AG09309 (cell line): ENCODE data around the gene SCYGR8.

Source experiments
- DNase-seq: peaks from one replicate; pipeline ENCODE4 v3.0.0-alpha.2; 2010; ENCODE audit warnings: low read depth
- H3K4me3 ChIP-seq: 2 replicates; pipeline ENCODE4 v1.5.1; 2011; ENCODE audit warnings: mild to moderate bottlenecking, low read depth, low read length, moderate library complexity; ENCODE audit not compliant: control insufficient read depth
- TF ChIP-seq, protein P1 (sequence below): IDR thresholded peaks from 2 replicates; pipeline ENCODE4 v1.5.1; 2011; ENCODE audit warnings: mild to moderate bottlenecking, low read depth, low read length, inconsistent platforms; ENCODE audit not compliant: insufficient read depth, control insufficient read depth; ENCODE audit errors: missing control alignments

SCYGR8 gene, protein sequence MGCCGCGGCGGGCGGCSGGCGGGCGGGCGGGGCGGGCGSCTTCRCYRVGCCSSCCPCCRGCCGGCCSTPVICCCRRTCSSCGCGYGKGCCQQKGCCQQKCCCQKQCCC

DNA sequence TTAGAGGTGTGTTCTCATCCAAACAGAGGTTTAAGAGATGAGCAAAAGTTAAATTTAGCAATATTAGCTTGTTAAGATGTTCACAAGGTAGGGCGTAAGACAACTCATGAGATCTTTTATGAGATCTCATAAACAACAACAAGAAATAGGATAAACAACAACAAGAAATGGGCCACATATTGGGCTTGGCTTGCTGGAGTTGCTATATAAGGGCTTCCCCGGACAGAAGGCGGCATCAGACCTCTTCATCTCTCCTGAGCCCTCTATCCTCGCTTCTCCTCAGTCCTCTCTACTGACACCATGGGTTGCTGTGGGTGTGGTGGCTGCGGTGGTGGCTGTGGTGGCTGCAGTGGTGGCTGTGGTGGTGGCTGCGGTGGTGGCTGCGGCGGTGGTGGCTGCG, at the start of gene SCYGR8:
Gene SCYGR8, plus strand, starts transcription at position 301 of the 400 bp plus-strand sequence. Its CDS starts 0 bp downstream, at position 301.
- no peak for DNase-seq
- no peak within 1 kb of the TSS for H3K4me3 ChIP-seq
- TF ChIP-seq, protein P1, sequence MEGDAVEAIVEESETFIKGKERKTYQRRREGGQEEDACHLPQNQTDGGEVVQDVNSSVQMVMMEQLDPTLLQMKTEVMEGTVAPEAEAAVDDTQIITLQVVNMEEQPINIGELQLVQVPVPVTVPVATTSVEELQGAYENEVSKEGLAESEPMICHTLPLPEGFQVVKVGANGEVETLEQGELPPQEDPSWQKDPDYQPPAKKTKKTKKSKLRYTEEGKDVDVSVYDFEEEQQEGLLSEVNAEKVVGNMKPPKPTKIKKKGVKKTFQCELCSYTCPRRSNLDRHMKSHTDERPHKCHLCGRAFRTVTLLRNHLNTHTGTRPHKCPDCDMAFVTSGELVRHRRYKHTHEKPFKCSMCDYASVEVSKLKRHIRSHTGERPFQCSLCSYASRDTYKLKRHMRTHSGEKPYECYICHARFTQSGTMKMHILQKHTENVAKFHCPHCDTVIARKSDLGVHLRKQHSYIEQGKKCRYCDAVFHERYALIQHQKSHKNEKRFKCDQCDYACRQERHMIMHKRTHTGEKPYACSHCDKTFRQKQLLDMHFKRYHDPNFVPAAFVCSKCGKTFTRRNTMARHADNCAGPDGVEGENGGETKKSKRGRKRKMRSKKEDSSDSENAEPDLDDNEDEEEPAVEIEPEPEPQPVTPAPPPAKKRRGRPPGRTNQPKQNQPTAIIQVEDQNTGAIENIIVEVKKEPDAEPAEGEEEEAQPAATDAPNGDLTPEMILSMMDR, result no peak

DNA sequence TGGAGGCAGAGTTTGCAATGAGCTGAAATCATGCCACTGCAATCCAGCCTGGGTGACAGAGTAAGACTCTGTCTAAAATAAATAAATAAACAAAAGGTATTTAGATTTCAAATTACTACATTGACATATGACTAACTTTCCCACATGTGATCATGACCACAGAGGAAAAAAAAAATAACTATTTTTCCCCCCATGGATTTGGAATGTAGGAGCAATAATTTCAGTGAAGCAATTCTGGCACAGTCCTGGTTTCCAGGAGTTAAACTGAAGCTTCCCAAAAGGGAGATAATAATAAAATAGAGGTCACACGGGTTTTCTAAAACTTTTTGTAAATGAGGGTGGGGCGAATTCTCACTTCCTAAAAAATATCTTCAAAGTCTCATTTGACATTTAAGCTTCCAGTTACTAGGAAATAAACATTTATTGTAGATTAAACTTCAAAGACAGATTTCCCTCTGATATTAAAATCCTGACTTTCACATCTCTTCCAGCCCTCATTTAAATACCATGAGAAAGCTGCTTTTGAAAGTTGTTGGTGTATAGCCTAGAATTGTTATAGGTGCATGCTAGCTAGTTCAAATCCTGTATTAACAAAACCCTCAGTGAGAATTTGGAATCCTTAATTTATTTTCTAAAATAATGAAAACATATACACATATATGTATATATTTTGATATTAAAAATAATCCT, 48.6 kb upstream of the SCYGR8 start:
- TF ChIP-seq, protein P1, result no peak
- no peak overlapping the region for H3K4me3 ChIP-seq
- DNase-seq, result no peak

DNA sequence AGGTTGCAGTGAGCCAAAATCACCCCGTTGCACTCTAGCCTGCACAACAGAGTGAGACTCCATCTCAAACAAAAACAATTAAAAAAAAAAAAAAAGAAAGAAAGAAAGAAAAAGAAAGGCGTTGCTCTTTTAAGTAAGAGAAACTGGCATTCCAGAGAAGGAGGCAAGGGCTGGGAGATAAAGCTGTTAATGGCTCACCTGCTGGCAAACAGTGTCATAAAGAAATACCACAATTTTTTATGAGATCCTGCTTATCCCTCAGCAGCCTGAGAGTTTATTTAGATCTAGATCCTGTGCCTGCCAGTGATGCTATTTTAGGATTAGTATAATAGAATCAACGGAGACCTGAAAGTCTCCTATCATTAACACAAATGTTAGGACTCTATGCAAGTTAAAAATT, 44.1 kb upstream of the SCYGR8 start:
- TF ChIP-seq, protein P1, result no peak
- no peak for DNase-seq
- no peak overlapping the region for H3K4me3 ChIP-seq

DNA sequence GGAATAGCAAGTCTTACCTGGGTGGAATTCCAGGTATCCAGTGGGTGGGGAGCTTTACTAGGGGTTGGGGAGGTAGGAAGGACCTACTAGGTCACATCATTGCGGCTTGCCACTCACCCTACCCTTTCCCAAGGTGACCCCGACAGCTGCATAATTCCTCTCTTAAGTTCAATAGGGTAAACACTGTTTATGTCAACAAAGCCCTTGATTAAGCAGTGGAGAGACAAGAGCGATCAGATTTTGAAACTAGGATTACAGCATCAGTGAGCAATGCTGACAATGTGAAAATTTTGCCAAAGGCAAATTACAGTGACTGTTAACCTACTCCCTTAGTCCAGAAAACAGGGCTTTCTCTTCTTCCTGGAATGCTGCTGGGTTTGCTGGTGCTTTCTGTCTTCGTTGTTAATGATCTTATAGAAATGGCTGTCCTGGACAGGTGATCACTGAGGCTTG, 42.4 kb upstream of the SCYGR8 start:
- TF ChIP-seq, protein P1, result no peak
- no peak overlapping the region for H3K4me3 ChIP-seq
- no peak for DNase-seq

DNA sequence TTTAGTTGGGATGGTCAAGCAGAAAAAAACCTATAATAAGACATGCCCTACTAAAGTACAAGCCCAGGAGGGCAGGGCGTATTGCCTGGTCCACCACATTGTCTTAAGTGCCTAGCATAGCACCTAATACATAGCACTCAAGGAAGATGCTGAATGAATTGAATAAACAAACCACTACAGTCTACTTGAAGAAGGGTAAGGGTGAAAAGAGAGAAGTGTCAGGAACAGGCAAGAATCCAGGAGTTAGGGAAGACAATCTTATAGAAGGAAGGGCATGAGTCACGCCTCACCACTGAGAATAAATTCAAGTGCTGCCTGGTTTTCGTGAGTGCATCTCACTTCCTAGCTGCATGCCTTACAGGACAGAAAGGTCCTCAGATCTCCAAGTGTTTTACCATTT, 41.7 kb upstream of the SCYGR8 start:
- TF ChIP-seq, protein P1, result no peak
- H3K4me3 ChIP-seq, result no peak overlapping the region

DNA sequence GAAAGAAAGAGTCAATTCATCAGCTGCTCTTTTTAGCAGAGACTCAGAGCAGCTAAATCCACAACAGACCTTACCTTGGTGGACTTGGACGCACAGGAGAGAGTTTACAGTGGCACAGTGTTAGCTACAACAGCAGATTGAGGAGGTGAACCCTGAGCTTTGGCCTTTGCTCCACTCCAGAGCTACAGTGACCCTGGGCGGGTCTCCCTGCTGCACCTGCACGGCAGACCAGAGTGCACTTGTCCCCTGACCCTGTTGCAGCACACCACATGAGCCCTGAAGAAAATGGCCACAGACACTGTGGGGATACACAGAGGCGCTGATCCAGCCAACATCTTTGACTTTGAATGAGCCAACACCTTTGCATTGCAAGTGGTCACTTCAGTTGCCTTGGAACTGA, 38.8 kb upstream of the SCYGR8 start:
- TF ChIP-seq, protein P1, result no peak
- no peak overlapping the region for H3K4me3 ChIP-seq
- no peak for DNase-seq

More for the DNA sequence above, 41.7 kb upstream of the SCYGR8 start:
- no peak for DNase-seq

DNA sequence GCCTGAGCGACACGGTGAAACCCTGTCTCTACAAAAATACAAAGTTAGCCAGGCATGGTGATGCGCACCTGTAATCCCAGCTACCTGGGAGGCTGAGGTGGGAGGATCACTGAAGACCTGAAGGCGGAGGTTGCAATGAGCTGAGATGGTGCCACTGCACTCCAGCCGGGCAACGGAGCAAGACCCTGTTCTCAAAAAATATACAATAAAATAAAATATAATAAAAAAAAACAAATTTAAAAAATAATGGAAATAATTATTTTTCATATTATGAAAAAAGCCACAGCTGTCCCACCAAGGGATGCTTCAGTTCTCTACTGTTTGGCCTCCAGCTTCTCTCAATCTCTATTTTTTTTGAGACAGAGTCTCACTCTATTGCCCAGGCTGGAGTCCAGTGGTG, 38.3 kb upstream of the SCYGR8 start:
- no peak overlapping the region for H3K4me3 ChIP-seq
- no peak for DNase-seq
- TF ChIP-seq, protein P1, result no peak
